Neural progenitor cell (in vitro differentiated cells): ENCODE data around the gene XRCC1. TPM values are rescaled to one million over a fixed set of nuclear protein-coding genes. Genes with fewer than 3 reads are reported as not detected.

Experiments used
- DNase-seq: peaks from one replicate; pipeline ENCODE4 v3.0.0-alpha.2; 2016; ENCODE audit warnings: low spot score
- H2AFZ ChIP-seq: fragments of 200-600 bp; sonication (generic); replicated peaks from 2 replicates; pipeline ENCODE4 v1.6.1; 2016; ENCODE audit warnings: antibody characterized with exemption
- H3F3A ChIP-seq: fragments of 200-600 bp; sonication (generic); 2 replicates; pipeline ENCODE4 v1.6.1; 2016; ENCODE audit warnings: antibody characterized with exemption, low read depth
- H3K27ac ChIP-seq: fragments of 200-600 bp; sonication (generic); 2 replicates; pipeline ENCODE4 v1.5.1; 2016; ENCODE audit warnings: mild to moderate bottlenecking
- H3K27me3 ChIP-seq: fragments of 200-600 bp; sonication (generic); 2 replicates; pipeline ENCODE4 v1.6.1; 2016; ENCODE audit warnings: mild to moderate bottlenecking, moderate library complexity
- H3K36me3 ChIP-seq: fragments of 200-600 bp; sonication (generic); 2 replicates; pipeline ENCODE4 v1.5.1; 2016
- H3K4me1 ChIP-seq: fragments of 200-600 bp; sonication (generic); 2 replicates; pipeline ENCODE4 v1.6.1; 2016; ENCODE audit warnings: mixed run types
- H3K4me2 ChIP-seq: fragments of 200-600 bp; sonication (generic); 2 replicates; pipeline ENCODE4 v1.6.1; 2016
- H3K4me3 ChIP-seq: fragments of 200-600 bp; sonication (generic); 2 replicates; pipeline ENCODE4 v1.5.1; 2016
- H3K79me2 ChIP-seq: fragments of 200-600 bp; sonication (generic); 2 replicates; pipeline ENCODE4 v1.6.1; 2016; ENCODE audit warnings: low read depth
- H3K9ac ChIP-seq: fragments of 200-600 bp; sonication (generic); 2 replicates; pipeline ENCODE4 v1.6.1; 2016
- H3K9me3 ChIP-seq: fragments of 200-600 bp; sonication (generic); 2 replicates; pipeline ENCODE4 v1.5.1; 2016; ENCODE audit warnings: low read depth
- H4K20me1 ChIP-seq: fragments of 200-600 bp; sonication (generic); 2 replicates; pipeline ENCODE4 v1.6.1; 2016; ENCODE audit warnings: low read depth
- H3K27ac Mint-ChIP-seq: 3 replicates; pipeline ENCODE4 v1.8.0; 2021; ENCODE audit warnings: mixed read lengths
- H3K27me3 Mint-ChIP-seq: 2 replicates; pipeline ENCODE4 v1.8.0; 2022; ENCODE audit warnings: low read depth, mild to moderate bottlenecking, inconsistent platforms, moderate library complexity, mixed read lengths; ENCODE audit not compliant: insufficient read depth
- H3K36me3 Mint-ChIP-seq: 3 replicates; pipeline ENCODE4 v1.8.0; 2021; ENCODE audit warnings: mixed read lengths
- H3K4me1 Mint-ChIP-seq: 3 replicates; pipeline ENCODE4 v1.8.0; 2021; ENCODE audit warnings: mixed read lengths
- H3K4me3 Mint-ChIP-seq: 3 replicates; pipeline ENCODE4 v1.8.0; 2021; ENCODE audit warnings: mild to moderate bottlenecking, moderate library complexity, mixed read lengths
- H3K9me3 Mint-ChIP-seq: 3 replicates; pipeline ENCODE4 v1.8.0; 2020; ENCODE audit warnings: mixed read lengths
- EZH2 ChIP-seq: fragments of 200-600 bp; sonication (generic); IDR thresholded peaks from 2 replicates; pipeline ENCODE4 v1.6.1; 2017; ENCODE audit warnings: antibody characterized with exemption, mild to moderate bottlenecking, moderate library complexity
- EZH2phosphoT487 ChIP-seq: fragments of 200-600 bp; sonication (generic); IDR thresholded peaks from 2 replicates; pipeline ENCODE4 v1.6.1; 2017; ENCODE audit warnings: antibody characterized with exemption
- total RNA-seq: library from RNA; depleted of rRNA; stranded (reverse); fragments of >200 nt; gene quantifications from 2 replicates; pipeline ENCODE4 v1.2.3, GENCODE V29; 2015; ENCODE audit warnings: low replicate concordance
- TF ChIP-seq, protein P1 (sequence below): fragments of 200-600 bp; sonication (generic); IDR thresholded peaks from 2 replicates; pipeline ENCODE4 v1.5.1; 2017; ENCODE audit warnings: antibody characterized with exemption, mild to moderate bottlenecking

The XRCC1 gene
- total RNA-seq, 1 donor from 2014 or later = 33.8 TPM

DNA sequence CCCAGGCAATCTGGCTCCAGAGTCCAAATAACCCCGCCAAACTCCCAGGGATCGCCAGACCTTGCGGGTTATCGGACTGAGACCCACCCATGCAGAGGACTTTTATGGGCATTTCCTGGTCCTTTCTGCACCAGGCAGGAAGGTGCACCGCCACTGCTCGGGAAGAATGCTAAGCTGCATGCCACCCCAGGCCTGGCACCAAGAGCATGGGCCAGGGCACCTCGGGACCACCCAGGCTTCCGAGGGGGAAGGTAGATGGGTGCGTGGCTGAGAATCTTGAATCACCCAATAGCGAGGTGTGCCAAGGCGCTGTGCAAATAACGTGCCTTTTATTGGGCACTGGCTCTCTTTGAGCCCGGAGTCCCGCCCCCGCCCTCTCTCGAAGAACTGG is 42.8 kb downstream of the XRCC1 start:
- peaks cover 9% of the 10 kb centered on the region for H3K36me3 Mint-ChIP-seq
- H3K27ac Mint-ChIP-seq = peak overlapping the region; percentile 85
- H3K79me2 ChIP-seq = no peaks in the 10 kb centered on the region
- peak overlapping the region; percentile 42 for H3K4me3 ChIP-seq
- H3K4me3 Mint-ChIP-seq = peak overlapping the region; percentile 93
- no peaks in the 10 kb centered on the region for H3K9me3 Mint-ChIP-seq
- H3F3A ChIP-seq = peaks cover 29% of the 10 kb centered on the region
- TF ChIP-seq EZH2phosphoT487 = no peak
- TF ChIP-seq, protein P1, sequence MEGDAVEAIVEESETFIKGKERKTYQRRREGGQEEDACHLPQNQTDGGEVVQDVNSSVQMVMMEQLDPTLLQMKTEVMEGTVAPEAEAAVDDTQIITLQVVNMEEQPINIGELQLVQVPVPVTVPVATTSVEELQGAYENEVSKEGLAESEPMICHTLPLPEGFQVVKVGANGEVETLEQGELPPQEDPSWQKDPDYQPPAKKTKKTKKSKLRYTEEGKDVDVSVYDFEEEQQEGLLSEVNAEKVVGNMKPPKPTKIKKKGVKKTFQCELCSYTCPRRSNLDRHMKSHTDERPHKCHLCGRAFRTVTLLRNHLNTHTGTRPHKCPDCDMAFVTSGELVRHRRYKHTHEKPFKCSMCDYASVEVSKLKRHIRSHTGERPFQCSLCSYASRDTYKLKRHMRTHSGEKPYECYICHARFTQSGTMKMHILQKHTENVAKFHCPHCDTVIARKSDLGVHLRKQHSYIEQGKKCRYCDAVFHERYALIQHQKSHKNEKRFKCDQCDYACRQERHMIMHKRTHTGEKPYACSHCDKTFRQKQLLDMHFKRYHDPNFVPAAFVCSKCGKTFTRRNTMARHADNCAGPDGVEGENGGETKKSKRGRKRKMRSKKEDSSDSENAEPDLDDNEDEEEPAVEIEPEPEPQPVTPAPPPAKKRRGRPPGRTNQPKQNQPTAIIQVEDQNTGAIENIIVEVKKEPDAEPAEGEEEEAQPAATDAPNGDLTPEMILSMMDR = no peak
- TF ChIP-seq EZH2 = no peak
- H3K27me3 ChIP-seq = peaks cover 9% of the 10 kb centered on the region
- peak overlapping the region; percentile 31 for H2AFZ ChIP-seq
- H3K36me3 ChIP-seq = no peaks in the 10 kb centered on the region
- H3K27me3 Mint-ChIP-seq = peaks cover 2% of the 10 kb centered on the region
- no peaks in the 10 kb centered on the region for H3K4me1 ChIP-seq
- H4K20me1 ChIP-seq = peaks cover 4% of the 10 kb centered on the region
- DNase-seq = no peak
- H3K27ac ChIP-seq = no peak overlapping the region
- peaks cover 22% of the 10 kb centered on the region for H3K4me1 Mint-ChIP-seq
- no peak overlapping the region for H3K9ac ChIP-seq
- H3K9me3 ChIP-seq = no peaks in the 10 kb centered on the region
- peak overlapping the region; percentile 75 for H3K4me2 ChIP-seq

DNA sequence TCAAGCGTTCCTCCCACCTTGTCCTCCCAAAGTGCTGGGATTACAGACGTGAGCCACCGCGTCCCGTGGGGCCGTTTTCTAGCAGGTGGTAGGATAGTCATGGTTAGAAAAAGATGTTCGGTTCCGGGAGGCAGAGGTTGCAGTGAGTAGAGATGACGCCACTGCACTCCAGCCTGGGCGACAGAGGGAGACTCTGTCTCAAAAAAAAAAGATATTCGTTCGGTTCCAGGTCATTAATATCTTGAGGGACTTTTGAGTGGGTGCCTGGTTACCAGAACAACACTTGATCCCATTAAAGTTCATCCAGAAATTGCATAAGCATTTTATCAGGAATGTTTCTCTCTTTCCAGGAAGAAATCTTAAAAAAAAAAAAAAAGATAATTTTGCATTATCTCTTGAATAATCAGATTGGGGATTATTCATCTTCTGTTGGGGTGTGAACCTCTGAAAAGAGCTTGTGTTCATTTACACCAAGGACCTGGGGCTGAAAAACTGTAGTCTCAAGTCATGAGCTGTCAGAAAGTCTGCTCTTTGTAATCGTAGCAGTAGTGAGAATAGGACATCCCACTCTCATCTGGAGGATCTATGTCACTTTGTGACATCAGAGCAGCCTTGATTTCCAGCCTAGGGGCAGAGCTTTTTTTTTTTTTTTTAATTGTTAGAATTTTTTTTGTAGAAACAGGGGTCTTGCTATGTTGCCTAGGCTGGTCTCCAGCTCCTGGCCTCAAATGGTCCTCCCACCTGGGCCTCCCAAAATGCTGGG is 47.3 kb downstream of the XRCC1 start:
- no peak overlapping the region for H3K27ac ChIP-seq
- peaks cover 17% of the 10 kb centered on the region for H3F3A ChIP-seq
- no peak overlapping the region for H2AFZ ChIP-seq
- H3K79me2 ChIP-seq = no peaks in the 10 kb centered on the region
- H3K4me2 ChIP-seq = no peak overlapping the region
- Mint-ChIP-seq H3K36me3 (no peaks in the 10 kb centered on the region), H3K27ac (no peak overlapping the region), H3K4me1 (peaks cover 23% of the 10 kb centered on the region), H3K4me3 (peak overlapping the region; percentile 30), H3K27me3 (peaks cover 4% of the 10 kb centered on the region), H3K9me3 (no peaks in the 10 kb centered on the region)
- H3K4me3 ChIP-seq = no peak overlapping the region
- no peak overlapping the region for H3K9ac ChIP-seq
- H3K4me1 ChIP-seq = peaks cover 11% of the 10 kb centered on the region
- TF ChIP-seq EZH2phosphoT487 (no peak), EZH2 (no peak)
- TF ChIP-seq, protein P1 = no peak
- no peaks in the 10 kb centered on the region for H3K36me3 ChIP-seq
- peaks cover 23% of the 10 kb centered on the region for H3K27me3 ChIP-seq
- H3K9me3 ChIP-seq = no peaks in the 10 kb centered on the region
- peaks cover 13% of the 10 kb centered on the region for H4K20me1 ChIP-seq
- DNase-seq = no peak

DNA sequence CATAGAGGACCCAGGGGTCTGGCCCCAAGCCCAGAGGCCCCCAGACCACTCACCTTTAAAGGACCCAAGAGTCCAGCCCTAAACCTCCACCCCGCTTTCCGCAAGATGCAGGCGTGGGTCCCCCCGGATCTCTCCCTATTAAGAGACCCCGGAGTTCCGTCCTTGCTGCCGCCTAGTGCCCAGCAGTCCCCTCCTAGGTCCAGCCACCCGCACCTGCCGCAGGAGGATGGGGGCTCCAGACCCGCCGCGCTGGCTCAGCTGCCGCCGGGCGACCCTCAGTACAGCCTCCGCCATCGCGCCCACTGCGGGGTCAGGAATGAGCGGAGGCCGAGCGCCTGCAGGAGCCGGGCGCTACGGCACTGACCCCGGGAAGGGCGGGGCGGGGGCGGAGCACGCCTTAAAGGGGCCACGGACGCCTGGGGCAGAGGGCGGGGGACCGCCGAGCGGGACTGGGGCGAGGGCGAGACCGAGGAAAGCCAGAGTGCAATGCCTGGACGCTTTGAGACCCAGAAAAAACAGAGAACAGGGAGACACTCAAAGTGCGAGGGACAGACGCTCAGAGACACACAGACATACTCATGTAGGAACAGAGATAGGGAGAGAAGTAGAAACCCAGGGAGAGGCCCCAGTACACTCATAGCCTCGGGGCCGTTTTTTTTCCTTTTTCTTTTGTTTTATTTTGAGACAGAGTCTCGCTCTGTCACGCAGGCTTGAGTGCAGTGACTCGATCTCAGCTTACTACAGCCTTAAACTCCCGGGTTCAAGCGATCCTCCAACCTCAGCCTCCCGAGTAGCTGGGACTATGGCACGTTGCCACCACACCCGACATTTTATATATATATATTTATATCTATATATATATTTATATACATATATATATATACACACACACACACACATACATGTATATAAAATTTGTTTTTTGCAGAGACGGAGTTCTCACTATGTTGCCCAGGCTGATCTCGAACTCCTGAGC is 48.2 kb downstream of the XRCC1 start, which contains the start of gene ETHE1:
Gene ETHE1 (minus strand): TSS at position 318 of the 976 bp plus-strand sequence. CDS start 24 bp downstream, at position 294.
- peak within 1 kb of the TSS; percentile 92 for H3K4me2 ChIP-seq
- DNase-seq = peak; percentile 92
- peaks cover 23% of the 10 kb centered on the region for H3K27me3 ChIP-seq
- no peaks in the 10 kb centered on the region for H3K36me3 ChIP-seq
- H3K27ac ChIP-seq = no peak within 1 kb of the TSS
- no peaks in the 10 kb centered on the region for H3K79me2 ChIP-seq
- peak within 1 kb of the TSS; percentile 94 for H3K4me3 Mint-ChIP-seq
- no peaks in the 10 kb centered on the region for H3K9me3 Mint-ChIP-seq
- peaks cover 4% of the 10 kb centered on the region for H3K27me3 Mint-ChIP-seq
- H3K36me3 Mint-ChIP-seq = no peaks in the 10 kb centered on the region
- peak within 1 kb of the TSS; percentile 77 for H2AFZ ChIP-seq
- H3K4me1 ChIP-seq = peaks cover 11% of the 10 kb centered on the region
- peaks cover 13% of the 10 kb centered on the region for H4K20me1 ChIP-seq
- H3F3A ChIP-seq = peaks cover 9% of the 10 kb centered on the region
- H3K9ac ChIP-seq = no peak within 1 kb of the TSS
- peaks cover 16% of the 10 kb centered on the region for H3K4me1 Mint-ChIP-seq
- H3K4me3 ChIP-seq = peak within 1 kb of the TSS; percentile 82
- no peaks in the 10 kb centered on the region for H3K9me3 ChIP-seq
- TF ChIP-seq EZH2phosphoT487 (no peak), EZH2 (peak; percentile 47)
- H3K27ac Mint-ChIP-seq = peak within 1 kb of the TSS; percentile 76
